DMS153 treated with DMSO at 0.1 percent for 48 hours (cell line): ENCODE data around the gene USB1.

Experiments used
- DNase-seq: peaks from one replicate; lab custom pipeline; 2025; ENCODE audit not compliant: unreplicated experiment; lab: John Stamatoyannopoulos, UW

USB1 gene

DNA sequence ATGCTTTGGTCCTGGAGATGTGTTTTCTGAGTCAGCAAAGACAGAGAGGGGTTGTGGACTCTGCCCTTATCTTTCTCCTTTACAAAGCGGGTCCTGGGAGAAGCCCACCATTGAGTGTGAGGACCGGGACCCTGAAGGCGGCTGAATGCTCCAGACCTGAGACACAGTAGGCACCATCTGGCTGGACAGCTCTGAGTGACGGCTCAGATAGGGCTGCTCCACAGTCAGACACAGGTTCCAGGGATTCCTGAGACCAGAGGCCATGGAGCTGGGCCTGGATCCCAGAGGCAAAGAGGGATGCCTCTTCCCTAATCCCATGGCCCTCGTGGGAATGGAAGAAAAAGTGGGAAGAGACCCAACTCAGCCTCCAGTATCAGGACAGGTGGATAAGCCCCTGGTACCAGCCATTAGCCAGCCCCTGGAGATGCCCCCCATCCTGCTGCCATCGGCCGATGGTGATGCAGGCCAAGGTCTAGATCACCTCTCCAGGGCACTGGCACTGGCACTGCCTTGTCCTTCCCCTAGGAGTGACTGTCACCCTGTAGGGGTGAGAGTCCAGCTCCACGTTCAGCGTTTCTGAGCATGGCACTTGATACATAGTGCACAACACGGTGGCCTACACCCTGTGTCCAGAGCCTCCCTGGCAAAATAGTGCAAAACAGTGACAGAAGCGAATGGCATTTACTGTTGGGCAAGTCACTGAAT is 29.1 kb downstream of the USB1 start:
- no peak for DNase-seq

DNA sequence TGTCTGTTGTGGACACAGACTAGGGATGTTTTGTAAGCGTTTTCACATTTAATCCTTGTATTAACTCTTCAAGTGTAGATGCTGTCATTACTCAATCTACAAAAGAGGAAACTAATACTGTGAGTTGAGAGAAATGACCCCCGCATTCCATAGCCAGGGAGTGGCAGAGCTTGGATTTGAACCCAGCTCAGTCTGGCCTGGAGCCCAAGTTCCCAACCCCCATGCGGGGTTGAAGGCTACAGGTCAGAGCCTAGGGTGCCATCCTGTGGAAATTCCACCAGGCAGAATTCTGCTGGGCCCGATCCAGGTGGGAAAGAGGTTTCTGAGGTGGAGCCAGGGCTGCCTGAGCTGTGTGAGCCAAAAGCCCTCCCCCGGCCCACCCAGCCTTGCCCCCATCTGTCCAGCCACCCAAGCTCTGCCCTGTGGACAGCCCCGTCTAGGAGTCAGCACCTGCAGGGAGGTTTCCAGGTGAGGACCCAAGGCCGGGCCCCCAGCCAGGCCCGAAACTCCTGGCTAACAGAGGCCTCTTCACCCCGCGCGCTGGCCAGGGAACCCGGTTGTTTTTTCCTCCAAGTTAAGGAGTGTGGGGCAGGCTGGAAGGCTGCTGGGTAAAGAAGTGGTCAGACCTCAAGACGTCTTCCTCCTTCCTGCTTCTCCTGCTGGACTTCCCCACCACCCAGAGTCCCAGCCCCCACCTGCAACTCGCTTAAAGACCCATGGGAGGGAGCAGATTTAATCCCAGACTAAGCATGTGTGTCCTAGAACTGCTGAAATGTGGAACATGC is 30.0 kb downstream of the USB1 start:
- no peak for DNase-seq

DNA sequence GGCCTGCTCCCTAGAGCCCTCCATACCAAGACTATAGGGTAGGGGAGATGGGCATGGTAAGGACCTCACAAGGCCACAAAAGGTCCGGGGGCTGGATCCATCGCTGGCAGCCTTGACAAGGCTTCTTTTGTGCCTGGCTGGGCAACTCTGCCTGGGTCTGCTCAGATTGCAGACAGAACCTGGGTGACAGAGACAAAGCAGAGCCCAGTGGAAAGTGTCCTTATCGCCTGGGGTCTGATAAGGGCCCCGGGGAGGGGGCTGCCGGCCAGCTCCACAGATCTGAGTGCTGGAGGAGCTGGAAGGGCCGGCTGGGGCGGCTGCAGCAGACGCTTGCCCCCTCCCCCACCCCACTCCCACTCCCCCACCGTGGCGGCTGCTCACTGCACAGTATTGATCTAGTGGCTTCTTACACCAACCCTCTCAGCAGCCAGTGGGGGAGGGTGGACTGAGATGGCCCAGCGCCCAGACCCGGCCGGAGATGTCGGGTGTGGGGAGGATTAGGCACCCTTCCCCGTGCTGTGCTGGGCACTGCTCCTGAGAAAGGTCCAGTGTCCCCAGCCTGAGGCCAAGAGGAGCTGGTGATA is 31.6 kb downstream of the USB1 start:
- no peak for DNase-seq

DNA sequence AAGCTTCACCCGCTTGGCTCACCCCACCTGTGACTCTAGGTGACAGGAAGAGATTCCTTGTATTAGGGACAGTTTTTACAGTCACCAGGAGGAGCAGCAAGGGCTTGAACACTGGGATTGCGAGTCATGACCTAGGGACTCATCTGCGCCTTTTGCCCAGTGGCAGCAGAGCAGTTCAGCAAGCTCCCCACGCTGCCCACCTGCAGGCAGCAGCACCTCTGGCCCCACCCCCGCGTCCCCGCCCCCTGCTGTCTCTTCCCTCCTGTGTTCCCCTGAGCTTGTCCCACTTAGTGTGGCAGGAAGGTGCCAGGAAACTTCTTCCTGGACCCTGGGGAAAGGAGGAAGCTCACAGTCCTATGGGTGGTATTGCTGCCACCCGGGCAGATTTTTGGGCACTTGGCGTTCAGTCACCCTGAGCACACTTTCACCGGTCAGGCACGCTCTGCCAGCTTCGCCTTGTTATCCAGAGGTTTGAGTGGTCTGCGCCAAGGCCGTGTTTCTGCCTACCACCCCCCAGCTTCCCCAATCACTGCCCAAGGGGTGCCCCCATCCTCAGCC is 33.0 kb downstream of the USB1 start:
- DNase-seq: no peak

DNA sequence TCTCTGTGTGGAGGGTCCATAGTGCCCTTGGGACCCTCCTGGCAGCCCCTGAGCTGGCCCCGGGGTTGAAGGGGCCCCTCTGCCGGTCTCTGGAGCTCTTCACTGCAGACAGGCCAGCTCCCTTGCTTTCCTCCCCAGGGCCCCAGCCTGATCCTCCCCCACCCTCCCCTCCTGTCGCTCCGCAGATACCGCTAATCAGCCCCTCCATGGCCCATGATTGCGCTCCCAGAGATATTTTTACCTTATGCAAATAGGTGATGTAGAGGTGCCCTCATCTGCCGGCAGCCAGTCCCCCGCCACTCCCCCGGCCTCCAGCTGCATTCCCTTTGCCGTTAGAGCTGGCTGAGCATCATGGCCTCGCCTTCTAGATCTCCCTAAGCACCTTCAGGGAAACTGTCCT is 33.6 kb downstream of the USB1 start:
- DNase-seq: no peak

DNA sequence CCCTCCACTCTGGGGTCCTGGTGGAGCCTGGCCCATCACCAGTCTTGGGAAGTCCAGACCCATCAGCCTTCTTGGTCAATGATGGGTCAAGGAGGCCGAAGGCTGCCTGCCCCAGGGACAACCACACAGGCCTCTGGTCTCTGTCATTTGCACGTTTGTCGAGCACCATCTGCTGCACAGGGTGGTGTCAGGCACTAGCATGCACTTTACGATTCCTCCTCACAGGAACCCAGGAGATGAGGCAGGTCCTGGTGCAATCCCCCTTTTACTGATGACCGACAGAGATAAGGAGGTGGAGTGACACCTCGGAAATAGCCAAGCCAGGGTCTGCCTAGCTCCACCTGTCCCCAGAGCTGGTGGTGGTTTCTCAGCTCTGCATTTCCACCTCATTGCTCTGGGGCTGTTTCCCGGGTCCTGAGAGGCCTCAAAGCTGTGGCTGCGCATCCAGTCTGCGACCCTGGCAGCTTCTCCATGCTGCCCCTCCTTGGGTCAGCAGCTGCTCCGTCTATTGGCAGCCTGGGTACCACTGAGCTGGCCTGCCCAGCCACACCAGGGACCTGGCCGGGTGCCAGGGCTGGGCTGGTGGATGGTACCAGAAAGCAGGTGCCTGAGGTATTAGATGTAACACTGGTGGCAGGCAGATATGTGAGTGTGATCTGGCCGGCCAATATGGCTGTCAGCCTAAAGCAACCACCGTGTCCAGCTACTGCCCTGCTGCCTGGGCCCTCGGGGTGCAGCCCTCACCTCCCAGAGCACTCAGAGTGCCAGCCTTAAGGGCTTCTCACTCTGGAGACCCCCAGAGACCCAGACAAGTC is 34.4 kb downstream of the USB1 start:
- DNase-seq: no peak

DNA sequence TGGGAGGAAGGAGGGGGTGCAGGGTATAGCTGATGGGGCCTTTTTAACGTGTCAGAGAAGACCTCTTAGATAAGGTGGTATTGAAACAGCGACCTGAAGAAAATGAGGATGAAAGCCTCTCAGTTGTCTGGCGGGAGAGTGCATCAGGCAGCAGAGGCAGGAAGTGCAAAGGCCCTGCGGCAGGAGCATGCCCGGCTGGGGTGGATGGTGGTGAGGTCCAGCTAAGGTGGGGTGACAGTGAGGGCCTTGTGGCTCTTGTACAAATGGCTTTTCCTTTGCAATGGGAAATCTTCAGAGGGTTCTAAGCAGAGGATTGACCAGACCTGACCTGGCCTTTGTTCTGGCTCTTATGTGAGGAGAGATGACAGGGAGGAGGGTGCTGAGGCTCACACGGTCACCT is 35.7 kb downstream of the USB1 start:
- DNase-seq: no peak

DNA sequence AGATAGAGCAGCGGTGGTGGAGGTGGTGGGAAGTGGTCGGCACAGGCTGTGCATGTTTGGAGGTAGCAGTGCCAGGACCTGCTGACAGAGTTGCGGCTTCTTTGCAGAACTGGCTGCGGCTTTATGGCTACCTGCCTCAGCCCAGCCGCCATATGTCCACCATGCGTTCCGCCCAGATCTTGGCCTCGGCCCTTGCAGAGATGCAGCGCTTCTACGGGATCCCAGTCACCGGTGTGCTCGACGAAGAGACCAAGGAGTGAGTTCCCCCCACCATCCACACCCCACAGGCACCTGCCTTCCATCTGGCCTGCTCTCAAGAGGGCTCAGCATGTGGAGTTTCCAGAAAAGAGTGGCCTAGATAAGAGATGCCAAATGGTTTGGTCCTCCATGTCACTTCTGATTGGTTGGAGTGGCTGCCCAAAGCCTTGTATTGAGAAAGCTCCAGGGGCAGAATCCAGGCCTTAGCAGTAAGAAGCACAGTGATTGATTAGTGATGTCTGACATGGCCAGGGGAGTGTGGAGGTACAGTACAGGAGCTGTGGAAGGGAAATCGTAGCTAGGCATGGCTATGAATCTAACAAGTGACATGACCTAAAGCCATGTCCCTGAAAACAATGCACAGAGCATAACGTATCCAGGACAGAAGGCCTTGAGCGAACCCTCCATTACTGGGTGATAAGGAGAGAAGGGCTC is 36.3 kb downstream of the USB1 start:
- DNase-seq: no peak

DNA sequence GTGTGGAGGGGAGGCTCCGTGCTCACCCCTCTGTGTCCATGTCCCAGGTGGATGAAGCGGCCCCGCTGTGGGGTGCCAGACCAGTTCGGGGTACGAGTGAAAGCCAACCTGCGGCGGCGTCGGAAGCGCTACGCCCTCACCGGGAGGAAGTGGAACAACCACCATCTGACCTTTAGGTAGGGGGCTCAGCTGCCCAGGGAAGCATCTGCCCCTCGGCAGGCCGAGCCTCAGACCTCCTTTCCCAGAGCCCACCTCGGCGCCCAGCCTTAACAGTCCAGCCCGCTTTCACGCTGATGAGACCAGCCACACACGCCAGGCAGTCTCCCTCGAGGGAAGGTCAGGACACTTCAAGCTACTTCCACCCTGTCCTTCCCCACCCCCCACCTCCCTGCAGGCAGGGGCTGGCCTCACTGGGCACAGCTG is 37.0 kb downstream of the USB1 start:
- no peak for DNase-seq

DNA sequence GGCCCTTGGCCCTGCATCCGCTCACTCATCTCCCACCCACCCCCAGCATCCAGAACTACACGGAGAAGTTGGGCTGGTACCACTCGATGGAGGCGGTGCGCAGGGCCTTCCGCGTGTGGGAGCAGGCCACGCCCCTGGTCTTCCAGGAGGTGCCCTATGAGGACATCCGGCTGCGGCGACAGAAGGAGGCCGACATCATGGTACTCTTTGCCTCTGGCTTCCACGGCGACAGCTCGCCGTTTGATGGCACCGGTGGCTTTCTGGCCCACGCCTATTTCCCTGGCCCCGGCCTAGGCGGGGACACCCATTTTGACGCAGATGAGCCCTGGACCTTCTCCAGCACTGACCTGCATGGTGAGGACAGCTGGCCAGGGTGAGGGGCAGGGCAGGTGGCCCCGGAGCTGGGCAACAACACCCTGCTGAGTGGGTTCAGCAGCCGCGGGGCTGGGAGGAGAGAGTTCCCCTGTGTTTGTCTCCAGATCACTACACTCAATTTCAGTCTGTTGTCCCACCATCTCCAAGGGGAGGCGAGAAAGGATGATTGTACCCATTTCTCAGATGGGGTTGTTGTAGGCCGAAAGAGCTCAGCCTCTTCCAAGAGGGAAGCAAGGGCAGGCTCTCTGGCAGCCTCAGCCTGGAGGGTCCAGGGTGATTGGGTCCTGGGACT is 38.8 kb downstream of the USB1 start:
- DNase-seq: no peak

DNA sequence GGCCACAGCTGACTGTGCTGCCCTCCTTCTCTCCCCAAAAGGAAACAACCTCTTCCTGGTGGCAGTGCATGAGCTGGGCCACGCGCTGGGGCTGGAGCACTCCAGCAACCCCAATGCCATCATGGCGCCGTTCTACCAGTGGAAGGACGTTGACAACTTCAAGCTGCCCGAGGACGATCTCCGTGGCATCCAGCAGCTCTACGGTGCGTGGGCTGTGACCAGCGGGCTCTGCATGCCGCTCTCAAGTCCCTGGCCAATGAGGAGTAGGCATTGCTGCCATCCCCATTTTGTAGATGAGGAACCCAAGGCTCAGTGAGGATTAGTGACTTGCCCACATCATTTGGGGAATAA is 39.3 kb downstream of the USB1 start:
- DNase-seq: no peak

DNA sequence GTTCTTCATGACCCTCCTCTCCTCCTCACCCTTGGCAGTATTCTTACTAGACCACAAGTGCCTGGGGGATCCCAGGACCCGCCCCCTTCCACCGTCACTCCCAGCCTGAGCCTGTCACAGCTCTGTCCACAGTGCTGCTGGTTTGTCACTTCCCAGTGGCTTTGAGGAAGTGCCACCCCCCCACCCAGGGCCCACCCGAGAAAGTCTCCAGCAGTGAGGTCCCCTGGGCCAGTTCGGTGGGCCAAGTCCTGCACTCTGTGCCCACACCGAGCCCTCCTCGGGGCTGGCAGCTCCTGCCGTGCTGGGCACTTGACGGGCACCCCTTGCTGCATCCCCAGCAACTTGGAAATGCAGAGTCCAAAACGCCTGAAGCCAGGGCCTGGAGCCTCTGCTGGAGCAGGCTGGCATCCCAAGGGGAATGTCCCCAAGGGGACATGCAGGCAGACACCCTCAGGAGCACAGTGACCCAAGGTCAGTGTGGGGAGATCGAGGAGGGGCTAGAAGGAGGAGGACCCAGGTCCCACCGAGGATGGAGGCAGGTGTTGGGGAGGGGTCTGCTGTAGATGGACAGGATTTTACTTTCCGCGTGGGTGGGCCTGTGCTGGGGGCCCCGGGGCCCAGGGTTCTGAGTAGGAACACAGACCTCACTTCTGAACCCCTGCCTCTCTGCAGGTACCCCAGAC is 39.9 kb downstream of the USB1 start:
- no peak for DNase-seq

DNA sequence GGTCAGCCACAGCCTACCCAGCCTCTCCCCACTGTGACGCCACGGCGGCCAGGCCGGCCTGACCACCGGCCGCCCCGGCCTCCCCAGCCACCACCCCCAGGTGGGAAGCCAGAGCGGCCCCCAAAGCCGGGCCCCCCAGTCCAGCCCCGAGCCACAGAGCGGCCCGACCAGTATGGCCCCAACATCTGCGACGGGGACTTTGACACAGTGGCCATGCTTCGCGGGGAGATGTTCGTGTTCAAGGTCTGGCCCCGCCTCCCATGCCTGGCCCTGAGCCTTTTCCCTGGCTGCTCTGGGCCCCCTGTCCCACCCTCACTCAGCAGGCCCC is 40.4 kb downstream of the USB1 start:
- no peak for DNase-seq

DNA sequence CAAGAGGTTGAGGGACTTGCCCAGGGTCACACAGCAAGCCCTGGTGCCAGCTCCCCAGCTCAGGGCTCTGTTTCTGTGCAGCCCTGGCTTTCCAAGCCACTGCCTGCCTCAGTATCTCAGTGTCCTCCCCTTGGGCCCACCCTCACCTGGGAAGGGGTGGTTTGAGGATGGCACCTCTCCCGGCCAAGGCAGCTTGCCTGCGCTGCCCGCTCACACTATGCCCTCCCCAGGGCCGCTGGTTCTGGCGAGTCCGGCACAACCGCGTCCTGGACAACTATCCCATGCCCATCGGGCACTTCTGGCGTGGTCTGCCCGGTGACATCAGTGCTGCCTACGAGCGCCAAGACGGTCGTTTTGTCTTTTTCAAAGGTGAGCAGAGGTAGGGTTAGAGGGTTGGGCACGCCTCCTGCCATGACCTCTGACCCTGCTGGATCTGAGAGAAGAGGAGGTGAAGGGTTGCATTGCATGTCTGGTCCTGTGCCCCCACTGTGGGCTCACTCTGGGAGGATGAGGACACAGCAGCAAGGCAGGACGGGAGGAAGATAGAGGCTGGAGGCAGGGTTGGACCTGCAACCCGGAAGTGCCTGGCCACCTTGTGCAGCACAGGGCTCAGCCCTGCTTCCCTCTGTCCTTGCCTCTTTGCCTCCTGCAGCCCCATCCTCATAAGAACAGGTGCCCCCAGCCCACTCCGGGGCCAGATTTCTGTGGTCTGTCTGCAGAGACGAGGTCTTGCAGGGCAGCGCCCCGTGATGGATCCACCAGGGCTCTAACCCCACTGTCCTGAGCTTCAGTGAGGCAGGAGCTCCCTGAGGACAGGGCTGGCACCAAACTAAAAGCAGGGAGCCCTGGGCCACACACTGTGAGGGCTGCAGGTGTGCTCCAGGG is 41.0 kb downstream of the USB1 start:
- DNase-seq: no peak

DNA sequence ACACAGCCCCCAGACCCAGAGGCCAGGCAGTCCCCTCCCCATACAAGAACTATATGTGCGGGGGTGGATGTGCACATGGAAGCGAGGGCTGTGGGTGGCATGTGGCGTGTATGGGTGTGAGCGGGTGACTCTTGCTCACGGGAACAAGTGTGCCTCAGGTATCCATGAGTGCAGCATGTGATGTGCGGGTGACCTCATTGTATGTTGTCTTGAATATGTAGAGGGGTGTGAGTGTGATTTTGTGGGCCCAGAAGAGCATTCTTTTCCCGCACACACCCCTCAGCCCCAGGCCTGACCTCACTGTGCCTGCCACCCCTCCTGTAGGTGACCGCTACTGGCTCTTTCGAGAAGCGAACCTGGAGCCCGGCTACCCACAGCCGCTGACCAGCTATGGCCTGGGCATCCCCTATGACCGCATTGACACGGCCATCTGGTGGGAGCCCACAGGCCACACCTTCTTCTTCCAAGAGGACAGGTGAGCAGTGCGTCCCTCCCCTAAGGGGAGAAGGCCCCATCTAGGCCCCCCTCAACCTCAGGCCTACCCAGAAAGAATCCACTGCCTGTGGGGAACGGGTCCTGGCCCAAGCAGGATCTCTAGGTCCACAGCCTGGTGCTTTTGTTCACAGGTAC is 41.8 kb downstream of the USB1 start:
- no peak for DNase-seq

DNA sequence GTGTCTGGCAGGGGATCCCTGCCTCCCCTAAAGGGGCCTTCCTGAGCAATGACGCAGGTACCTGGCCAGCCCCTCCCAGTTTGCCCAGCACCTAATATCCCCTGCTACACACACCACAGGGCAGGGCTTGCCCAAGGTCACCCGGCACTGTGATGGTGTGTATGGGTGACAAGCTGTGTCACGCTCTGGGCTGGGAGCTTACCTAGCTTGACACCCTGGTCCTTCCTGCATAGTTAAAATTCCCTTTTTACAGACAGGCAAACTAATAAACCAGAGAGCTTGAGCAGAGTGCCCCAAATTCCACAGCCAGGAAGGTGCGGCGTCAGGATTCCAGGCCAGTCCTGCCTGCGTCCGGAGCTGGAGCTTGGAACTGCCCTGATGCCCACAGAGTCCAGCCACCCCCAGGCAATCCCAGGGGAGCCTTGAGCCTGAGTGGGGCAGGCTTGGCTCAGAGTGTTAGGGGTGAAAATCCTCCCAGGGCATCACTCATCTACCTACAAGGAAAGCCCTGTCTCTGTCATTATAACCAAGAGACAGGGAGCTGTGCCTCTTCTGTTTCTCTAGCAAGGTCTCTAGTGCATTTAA is 42.5 kb downstream of the USB1 start:
- no peak for DNase-seq

DNA sequence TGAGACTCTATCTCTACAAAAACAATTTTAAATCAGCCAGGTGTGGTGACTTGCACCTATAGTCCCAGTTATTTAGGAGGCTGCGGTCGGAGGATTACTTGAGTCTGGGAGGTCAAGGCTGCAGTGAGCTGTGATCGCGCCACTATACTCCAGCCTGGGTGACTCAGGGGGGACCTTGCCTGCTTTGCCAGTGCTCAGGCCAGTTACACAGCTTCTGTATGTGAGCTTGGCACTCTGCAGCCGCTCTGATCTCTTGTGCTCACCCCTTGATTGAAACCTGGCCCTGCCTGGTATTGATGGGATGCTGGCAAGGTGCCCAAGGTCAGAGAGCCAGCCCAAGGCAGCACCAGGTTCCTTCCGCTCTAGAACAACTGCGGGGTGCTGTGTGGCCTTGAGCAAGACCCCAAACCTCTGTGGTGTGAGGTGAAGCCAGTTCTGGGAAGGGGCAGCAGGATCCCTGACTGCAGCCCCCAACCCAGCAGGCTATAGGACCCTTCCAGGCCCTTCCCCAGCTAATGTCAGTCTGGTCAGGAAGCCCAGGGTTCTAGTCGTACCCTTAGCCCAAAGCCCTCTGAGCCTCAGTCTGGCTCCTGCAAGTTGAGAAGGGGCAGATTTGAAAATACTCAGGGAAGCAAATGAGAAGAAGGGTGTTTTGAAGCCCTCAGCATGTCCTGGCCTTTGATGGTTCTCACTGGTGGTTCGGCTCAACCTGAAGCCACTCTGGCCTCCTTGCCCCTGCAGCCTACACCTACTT is 43.2 kb downstream of the USB1 start:
- no peak for DNase-seq
